A673 (cell line): ENCODE results near the gene CCDC179.

Source experiments
- CTCF ChIP-seq: fragments of 300-800, 200-600 bp; sonication (generic); conservative IDR thresholded peaks from 2 replicates; pipeline ENCODE4 v1.5.1; 2017; ENCODE audit warnings: low read depth, mild to moderate bottlenecking, antibody characterized with exemption, low read length, moderate library complexity, mixed read lengths
- EZH2 ChIP-seq: fragments of 200-600 bp; sonication (generic); IDR thresholded peaks from 2 replicates; pipeline ENCODE4 v1.6.1; 2017; ENCODE audit warnings: borderline replicate concordance, low read depth, mild to moderate bottlenecking, mixed read lengths, antibody characterized with exemption, low read length; ENCODE audit not compliant: poor library complexity, severe bottlenecking

- TF ChIP-seq CTCF: no peak
- TF ChIP-seq EZH2: no peak
Measured at GRCh38 chr11:22869325-22869724, 9.1 kb upstream of the CCDC179 start.
